Fibroblast of mammary gland (primary cell): ENCODE measurements around the gene ST6GAL1.
"Not testable (repeated sequence)": the region's sequence is repeated elsewhere in the genome, so short reads cannot be mapped to it uniquely, and the experiment has no call there.

Experiments
- DNase-seq: peaks from one replicate; pipeline ENCODE4 v3.0.0-alpha.2; 2010; ENCODE audit warnings: low read depth
- H3K4me3 ChIP-seq: 2 replicates; pipeline ENCODE4 v1.5.1; 2011; ENCODE audit warnings: low read depth, mild to moderate bottlenecking, low read length, moderate library complexity; ENCODE audit not compliant: control insufficient read depth
- CTCF ChIP-seq: conservative IDR thresholded peaks from 2 replicates; pipeline ENCODE4 v1.5.1; 2011; ENCODE audit warnings: low read depth, low read length, inconsistent platforms; ENCODE audit not compliant: control insufficient read depth, insufficient read depth

The ST6GAL1 gene

GRCh38 chr3:186930143-186930640, at the start of gene ST6GAL1:
ST6GAL1 (plus strand) TSS chr3:186930526; CDS start chr3:187042704, 112,178 bp downstream.
- peak; percentile 19 for TF ChIP-seq CTCF
- peak within 1 kb of the TSS; percentile 52 for H3K4me3 ChIP-seq
- DNase-seq, result peak; percentile 45

- TF ChIP-seq CTCF, result no peak
- DNase-seq, result no peak
- H3K4me3 ChIP-seq, result no peak overlapping the region
Observed at GRCh38 chr3:186882150-186882524, 48.2 kb upstream of the ST6GAL1 start.

- peak; percentile 86 for DNase-seq
- no peak overlapping the region for H3K4me3 ChIP-seq
- no peak for TF ChIP-seq CTCF
Observed at GRCh38 chr3:186882881-186883685, 47.2 kb upstream of the ST6GAL1 start.

- no peak for TF ChIP-seq CTCF
- no peak for DNase-seq
- no peak overlapping the region for H3K4me3 ChIP-seq
Observed at GRCh38 chr3:186883686-186884058, 46.7 kb upstream of the ST6GAL1 start.

GRCh38 chr3:186884868-186885267, 45.5 kb upstream of the ST6GAL1 start:
- DNase-seq, H3K4me3 ChIP-seq: not testable (repeated sequence)

- no peak overlapping the region for H3K4me3 ChIP-seq
- no peak for DNase-seq
- TF ChIP-seq CTCF, result no peak
Observed at GRCh38 chr3:186886202-186886981, 43.9 kb upstream of the ST6GAL1 start.

GRCh38 chr3:186887507-186887938, 42.8 kb upstream of the ST6GAL1 start:
- H3K4me3 ChIP-seq, DNase-seq: not testable (repeated sequence)
